ENCODE data around the gene CX3CL1.
"Not testable (repeated sequence)": the region's sequence is repeated elsewhere in the genome, so short reads cannot be mapped to it uniquely, and the experiment has no call there.

CX3CL1 gene

DNA sequence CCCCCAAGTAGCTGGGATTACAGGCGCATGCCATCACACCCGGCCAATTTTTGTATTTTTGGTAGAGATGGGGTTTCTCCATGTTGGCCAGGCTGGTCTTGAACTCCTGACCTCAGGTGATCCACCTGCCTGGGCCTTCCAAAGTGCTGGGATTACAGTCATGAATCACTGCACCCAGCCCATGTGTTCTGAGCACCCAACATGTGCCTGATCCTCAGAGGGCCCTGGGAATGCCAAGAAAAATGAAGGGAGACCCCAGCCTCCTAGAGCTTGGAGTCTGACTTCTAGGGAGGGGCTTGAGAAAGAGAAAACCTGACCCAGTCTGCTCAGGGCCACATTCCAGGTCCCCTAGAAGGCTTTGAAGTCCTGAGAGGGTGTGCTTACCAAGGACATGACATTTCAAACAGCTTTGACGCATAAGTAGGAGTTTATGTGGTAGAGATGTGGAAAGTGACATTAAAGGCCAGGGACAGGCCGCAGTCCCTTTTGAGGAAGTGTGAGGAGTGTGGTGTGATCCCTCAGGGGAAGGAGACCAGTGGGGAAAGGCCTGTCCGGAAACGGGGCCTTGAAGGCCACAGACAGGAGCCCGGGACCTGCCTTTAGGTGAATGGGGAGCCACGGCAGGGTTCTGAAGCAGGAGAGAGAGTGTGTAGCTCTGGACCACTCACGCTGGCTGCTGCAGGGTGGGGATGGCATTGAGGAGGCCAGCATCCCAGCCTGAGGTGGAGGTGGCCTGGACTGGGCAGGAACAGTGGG is 14.8 kb upstream of the CX3CL1 start:
- DNase-seq: no peak

DNA sequence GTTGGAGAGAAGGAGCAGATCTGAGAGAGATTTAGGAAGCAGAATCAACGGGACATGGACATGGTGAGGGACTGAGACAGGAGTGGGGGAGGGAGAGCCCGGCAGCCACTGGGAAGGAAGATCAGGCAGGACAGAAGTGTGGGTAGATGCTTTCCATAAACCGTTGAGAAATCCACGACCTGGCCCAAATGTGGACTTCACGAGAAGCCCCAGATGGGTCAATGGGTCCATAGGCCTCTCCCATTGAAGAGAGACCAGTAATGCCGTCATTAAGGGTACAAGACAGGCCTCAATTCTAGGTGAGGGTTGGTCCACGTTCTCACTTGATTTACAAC is 14.2 kb upstream of the CX3CL1 start:
- no peak for DNase-seq

DNA sequence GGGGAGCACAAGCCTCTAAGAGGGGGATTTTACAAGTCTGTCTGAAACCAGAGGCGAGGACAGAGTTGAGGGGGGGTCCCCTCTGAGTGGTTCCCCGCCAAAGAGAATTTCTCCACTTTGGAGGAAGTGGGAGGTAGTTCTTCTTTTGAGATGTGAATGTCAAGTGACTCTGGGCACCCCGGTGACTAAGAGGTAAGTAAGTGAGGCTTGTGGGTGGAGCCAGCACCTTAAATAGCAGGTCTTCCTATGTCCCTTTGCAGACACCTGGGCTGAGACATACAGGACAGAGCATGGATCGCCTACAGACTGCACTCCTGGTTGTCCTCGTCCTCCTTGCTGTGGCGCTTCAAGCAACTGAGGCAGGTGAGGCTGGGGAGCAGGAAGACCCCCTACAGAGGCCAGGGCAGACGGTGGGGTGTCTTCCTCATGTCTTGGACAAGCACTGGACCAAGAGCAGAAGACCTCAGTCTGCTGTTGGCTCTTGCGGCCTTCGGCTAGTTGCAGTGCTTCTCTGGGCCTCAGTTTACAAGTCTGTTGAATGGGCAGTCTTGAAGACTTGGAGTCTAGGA is 13.7 kb upstream of the CX3CL1 start, which contains the start of gene CCL22:
Gene CCL22, plus strand, starts transcription at position 257 of the 569 bp plus-strand sequence. Its CDS starts 34 bp downstream, at position 291.
- DNase-seq: no peak

DNA sequence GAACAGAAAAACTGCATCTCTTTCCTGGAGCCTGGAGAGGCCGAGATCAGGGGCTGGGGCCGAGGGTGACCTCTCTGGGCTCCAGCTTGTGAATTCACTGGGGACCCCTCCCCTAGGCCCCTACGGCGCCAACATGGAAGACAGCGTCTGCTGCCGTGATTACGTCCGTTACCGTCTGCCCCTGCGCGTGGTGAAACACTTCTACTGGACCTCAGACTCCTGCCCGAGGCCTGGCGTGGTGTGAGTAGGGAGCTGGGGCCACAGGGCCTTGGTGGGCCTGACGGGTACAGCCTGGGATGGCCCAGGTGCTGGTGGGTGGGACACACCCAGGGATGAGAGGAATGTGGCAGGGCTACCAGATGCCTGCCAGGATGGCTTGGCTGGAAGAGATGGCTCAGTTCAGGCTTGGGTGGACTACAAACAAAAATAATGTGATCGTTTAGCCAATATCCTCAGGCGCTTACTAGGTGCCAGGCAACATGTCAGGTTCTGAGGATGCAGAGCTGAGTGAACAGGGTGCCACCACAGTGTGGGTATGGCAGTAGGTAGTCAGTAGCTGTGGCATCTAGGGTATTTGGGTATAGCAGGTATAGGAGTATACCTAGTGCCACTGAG is 11.9 kb upstream of the CX3CL1 start:
- DNase-seq: no peak

DNA sequence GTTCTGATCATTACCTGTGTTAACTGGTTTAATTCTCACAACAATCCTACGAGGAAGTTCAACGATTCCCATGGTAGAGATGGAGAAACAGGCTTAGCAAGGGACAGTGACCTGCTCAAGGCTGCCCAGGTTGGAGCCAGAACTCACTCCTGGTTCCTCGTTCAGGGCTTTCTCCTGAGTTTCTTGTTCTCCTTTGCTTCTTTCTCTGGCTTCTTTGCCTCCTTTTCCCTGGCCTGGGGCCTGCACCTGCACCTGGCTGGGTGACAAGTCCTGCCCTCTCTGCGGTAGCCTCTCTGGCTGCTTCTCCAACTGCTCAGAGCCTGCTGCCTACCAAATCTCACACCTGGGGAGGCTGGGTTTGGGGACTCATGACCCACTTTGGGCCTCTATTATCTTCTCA is 10.9 kb upstream of the CX3CL1 start:
- DNase-seq: no peak

DNA sequence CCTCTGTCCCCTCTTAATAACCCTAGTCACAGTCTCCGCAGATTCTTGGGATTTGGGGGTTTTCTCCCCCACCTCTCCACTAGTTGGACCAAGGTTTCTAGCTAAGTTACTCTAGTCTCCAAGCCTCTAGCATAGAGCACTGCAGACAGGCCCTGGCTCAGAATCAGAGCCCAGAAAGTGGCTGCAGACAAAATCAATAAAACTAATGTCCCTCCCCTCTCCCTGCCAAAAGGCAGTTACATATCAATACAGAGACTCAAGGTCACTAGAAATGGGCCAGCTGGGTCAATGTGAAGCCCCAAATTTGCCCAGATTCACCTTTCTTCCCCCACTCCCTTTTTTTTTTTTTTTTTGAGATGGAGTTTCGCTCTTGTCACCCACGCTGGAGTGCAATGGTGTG is 8.1 kb upstream of the CX3CL1 start:
- no peak for DNase-seq

DNA sequence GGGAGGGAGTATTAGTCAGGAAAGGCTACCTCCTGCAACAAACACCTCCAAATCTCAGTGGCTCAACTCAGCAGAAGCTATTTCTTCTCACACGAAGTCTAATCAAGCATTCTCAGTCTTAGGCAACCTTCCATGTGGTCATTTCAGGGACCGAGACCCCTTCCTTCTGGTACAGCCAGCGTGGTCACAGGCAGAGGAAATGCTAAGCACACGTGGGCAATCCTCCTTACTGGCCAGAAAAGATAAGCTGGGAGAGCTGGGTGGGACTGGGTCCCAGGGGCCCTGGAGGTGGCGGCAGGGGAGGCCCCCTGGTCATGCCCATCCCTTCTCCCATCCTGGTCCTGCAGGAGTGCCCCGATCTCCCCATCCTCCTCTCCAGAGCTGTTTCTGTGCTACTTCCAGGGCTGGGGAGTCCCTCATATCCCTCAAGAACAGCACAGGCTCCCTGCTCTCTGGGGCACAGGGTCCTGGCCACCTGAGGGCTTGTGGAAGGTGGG is 5.7 kb upstream of the CX3CL1 start:
- DNase-seq: no peak

DNA sequence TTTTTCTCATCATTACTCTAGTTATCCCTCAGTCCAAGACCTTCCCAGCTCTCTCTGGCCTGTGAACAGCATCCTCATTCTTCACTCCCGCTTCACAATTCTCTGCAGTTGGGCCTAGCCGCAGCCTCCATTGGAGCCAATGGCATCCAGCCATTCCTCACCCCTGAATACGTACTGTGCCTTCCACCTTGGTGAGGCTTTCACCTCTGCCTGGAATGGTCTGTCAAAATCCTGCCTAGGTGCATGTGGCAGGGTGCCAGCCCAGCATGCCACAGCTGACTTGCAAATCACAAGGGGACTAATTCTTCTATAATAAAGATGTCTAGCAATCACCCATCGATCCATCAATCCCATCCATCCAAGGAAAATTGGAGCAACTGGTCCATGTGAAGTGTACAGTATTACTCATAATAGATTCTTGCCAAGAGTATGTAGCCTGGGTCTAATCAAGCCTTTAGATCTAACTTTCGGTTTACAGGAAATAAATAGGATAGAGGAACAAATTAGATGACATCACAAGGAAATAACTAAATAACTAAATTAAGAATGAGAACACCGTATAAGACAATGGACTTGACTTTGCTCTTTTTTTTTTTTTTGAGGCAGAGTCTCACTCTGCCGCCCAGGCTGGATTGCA is 5.1 kb upstream of the CX3CL1 start:
- DNase-seq: no peak

DNA sequence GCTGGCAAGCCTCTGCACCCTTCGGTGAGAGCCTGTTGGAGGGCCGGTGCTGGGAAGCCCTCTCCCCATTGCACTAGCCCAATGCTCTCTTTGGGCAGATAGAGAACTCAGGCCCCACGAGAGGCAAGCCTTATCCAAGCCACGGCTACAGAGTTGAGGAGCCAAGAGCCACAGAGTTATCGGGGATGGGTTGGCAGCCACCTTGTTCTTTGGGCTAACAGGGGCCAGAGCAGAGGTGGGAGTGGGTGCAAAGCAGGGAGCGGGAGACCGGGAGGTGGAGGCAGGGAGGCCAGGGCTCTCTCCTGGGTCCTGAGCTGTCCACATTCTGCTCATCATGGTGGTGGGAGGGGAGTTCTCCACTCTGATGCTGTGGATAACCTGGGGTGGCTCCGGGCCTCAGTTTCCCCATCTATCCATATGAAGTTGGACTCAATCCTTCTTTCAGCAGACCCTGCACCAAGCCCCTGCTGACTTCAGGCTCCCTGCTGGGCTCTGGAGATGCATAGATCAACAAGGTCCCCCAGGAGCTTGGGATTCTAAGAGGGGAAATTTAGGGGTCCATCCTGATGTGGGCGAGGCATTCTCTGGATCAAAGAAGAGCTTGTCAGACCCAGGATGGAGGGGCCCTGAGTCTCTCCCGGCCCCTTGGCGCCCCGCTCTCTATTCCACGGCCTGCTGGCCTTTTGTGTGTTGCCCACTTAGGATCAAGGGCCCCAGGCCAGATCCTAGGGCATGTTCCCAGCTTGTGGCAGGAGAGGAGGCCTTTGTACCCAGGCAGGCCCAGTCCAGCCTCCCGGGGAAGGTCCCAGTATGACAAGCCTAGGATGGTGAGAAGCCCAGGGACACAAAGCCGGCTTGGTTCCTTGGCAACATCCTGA is 557 bp upstream of the CX3CL1 start:
- DNase-seq: no peak

DNA sequence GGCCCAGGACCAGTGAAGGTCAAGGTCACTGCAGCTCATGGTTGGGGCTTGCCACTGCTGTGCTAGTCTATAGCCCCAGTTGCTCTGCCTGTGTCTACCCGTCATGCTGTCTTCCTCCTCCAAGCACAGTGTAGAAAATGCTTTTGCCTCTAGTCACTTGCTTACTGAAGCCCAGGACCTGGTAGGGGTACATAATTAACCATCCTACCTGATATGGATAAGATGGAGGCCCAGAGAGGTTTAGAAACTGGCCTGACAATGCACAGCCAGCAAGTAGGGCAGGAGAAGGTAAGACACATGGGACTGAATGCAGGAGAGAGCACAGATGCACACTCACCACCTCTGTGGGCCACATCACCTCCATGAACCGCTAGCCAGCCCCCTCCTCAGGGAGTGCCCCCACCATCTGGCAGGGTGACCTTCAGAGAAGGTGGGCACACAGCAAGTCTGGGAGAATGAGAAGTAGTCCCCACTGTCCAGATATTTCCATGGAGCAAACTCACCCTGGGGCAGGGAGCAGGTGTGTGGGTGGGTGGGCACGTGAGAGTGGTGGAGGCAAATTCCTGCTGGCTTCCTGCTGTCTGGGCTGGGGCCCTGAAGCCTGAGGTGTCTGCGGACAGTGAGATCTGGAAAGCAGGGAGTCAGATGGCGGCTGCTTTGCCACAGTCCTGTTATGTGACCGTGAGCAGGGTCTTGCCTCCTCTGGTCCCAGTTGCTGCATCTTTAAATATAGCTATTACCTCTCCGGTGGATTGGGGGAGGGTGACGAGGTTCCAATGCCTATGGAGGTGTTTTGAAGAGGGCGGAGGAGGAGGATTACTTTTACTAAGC is 1.0 kb downstream of the CX3CL1 start:
- no peak for DNase-seq

DNA sequence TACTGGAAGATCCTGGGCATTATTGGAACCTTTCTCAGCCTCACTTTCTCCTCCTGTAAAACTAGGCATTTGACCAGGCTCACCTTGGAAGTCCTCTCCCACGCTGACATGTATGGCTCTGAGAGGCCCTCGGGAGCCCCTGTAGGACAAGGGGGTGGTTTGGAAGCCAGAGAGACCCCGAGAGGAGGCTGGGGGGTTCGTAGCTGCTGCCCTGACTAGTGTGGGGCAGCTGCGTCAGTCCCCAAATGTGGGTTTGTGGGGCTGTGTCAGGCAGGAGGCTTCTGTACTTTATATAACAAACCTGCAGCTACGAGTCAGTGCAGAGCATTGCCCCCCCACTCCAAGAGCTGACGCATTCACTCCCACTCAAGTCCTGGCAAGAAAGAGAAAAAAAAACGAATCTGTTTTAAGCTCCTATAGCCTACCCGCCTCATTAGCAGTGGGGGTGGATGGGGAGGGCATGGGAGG is 1.8 kb downstream of the CX3CL1 start:
- no peak for DNase-seq

DNA sequence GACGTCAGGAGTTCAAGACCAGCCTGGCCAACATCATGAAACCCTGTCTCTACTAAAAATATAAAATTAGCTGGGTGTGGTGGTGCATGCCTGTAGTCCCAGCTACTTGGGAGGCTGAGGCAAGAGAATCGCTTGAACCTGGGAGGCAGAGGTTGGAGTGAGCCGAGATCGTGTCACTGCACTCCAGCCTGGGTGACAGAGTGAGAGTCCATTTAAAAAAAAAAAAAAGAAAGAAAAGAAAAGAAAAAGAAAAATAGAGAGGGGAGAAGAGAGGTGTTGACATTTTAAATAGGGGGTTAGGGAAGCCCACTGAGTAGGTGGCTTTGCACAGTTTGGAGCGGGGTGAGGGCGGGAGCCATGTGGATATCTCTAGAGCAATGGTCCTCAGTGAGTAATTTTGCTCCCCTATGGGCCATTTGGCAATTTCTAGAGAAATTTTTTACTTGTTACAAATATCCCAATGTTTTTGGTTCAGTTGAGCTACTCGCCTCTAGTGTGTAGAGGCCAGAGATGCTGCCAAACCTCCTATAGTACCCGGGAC is 2.7 kb downstream of the CX3CL1 start:
- DNase-seq: not testable (repeated sequence)

DNA sequence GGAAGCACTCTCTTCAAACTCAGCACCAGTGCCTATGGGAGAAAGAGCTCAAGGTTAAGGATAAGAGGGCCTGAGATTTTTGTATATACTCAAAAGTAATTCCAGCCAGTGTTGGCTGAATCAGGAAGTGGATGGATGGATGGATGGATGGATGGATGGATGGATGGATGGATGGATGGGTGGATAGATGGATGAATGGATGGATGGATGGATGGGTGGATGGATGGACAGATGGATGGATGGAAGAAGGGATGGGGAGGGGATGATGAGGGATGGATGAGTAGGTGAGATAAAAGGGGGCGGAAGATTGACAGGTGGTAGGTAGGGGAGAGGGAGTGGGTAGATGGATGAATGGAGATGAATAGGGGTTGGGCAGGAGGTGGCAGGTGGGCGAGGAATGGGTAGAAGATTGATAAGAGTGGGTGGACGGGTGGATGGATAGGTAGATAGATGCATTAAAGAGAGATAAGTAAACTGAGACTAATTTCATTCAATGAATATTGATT is 4.1 kb downstream of the CX3CL1 start:
- no peak for DNase-seq

DNA sequence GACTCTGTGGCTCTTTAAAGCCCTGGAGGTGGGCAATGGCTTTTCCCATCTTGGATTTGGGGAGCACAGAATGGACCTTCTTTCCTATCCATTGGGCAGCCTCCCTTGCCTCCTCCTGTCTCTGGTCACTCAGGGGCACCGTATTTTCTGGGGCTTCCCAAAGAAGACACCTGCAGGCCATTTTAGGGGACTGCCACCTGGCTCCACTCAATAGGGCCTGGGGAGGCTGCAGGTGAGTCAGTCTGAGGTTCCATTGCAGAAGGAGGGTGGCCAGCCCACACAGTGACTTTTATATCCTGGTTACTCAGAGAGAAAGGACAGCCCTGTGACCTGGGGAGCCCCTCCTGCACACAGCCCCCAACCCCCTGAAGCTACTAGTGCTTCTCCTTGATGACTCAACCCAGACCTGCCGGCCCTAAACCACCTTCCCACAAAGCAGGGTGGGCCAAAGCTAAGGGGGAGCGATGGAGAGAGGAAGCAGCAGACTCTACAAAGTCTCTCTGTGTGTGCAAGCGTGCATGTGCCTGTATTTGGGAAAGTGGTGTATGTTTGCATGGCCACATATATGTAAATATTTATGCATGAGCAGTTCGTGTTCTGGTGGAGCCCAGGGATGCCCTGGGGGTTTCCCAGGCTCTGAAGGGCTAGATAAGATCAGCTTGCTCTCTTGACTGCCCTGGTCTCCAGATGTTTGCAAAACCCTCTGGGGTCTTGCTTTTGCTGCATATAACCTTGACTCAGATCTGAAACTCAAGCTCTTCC is 5.0 kb downstream of the CX3CL1 start:
- DNase-seq: no peak

DNA sequence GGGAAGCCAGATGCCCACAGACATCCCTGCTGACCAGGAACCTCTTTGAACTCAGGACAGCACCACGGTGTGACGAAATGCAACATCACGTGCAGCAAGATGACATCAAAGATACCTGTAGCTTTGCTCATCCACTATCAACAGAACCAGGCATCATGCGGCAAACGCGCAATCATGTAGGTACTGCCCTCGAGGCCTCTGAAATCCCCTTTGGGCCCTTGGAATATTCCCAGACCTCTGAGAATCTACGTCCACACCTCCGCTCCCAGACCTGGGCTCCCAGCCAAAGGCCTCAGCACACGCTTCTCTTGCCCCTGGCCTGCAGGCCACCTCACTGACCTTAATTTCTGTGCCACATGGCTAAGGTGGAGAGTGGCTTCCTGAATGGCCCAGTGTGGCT is 7.3 kb downstream of the CX3CL1 start:
- DNase-seq: no peak

DNA sequence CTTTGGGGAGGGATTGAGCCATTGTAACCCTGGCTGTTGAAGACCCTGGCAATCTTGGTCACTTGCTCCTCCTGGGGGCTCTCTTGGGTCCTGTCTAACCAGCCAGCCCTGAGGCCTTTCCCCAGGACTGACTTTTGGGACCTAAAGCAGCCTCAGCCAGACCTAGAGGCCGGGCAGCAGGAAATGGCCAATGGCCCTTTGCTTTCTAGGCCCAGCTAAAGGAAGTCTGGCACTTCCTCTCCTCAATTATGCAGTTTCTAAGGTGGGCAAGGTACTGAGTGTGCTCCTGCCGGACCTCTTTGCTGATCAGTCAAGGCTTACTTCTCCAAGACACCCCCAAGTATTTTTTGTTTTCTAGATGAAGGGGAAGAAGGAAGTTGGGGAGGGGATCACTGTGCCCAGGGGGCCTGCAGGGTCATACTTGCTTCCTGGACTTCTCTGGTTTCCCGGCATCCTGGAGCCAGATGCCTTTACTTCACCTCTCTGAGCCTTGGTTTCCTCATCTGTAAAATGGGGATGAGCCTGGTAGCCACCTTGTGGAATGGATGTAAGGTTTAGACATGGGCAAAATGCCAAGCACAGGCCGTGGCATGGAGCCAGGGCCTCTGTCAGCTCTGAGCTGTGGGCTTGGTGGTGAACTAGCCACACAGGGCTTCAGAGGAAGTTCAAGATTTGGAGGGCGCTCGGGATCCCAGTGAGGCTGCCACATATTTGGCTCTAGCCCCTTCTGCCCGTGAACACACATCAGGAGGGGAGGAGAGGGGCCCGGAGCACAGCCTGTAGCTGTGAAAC is 8.6 kb downstream of the CX3CL1 start:
- DNase-seq: no peak

DNA sequence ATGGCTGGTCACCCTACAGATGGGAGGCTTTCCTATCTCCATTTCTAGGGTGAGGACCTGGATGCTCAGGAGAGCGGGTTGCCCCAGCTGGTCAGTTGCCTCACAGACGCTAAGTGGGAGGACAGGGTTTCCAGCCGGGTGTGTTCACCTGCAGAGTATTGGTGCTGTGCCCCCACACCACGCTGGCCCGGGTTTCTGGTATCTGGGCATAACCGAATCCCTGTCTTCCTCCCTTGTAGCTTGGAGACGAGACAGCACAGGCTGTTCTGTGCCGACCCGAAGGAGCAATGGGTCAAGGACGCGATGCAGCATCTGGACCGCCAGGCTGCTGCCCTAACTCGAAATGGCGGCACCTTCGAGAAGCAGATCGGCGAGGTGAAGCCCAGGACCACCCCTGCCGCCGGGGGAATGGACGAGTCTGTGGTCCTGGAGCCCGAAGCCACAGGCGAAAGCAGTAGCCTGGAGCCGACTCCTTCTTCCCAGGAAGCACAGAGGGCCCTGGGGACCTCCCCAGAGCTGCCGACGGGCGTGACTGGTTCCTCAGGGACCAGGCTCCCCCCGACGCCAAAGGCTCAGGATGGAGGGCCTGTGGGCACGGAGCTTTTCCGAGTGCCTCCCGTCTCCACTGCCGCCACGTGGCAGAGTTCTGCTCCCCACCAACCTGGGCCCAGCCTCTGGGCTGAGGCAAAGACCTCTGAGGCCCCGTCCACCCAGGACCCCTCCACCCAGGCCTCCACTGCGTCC is 9.7 kb downstream of the CX3CL1 start:
- DNase-seq: no peak

DNA sequence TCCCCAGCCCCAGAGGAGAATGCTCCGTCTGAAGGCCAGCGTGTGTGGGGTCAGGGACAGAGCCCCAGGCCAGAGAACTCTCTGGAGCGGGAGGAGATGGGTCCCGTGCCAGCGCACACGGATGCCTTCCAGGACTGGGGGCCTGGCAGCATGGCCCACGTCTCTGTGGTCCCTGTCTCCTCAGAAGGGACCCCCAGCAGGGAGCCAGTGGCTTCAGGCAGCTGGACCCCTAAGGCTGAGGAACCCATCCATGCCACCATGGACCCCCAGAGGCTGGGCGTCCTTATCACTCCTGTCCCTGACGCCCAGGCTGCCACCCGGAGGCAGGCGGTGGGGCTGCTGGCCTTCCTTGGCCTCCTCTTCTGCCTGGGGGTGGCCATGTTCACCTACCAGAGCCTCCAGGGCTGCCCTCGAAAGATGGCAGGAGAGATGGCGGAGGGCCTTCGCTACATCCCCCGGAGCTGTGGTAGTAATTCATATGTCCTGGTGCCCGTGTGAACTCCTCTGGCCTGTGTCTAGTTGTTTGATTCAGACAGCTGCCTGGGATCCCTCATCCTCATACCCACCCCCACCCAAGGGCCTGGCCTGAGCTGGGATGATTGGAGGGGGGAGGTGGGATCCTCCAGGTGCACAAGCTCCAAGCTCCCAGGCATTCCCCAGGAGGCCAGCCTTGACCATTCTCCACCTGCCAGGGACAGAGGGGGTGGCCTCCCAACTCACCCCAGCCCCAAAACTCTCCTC is 10.4 kb downstream of the CX3CL1 start:
- DNase-seq: no peak

Data from NCI-H2081 treated with DMSO at 0.1 percent for 48 hours (cell line).